GM18873 (cell line): Measurements from ENCODE around the gene PREX1.
"Not testable (repeated sequence)": the region's sequence is repeated elsewhere in the genome, so short reads cannot be mapped to it uniquely, and the experiment has no call there.

Experiments
- ATAC-seq: cut with Tn5 transposase; IDR thresholded peaks from one replicate; pipeline ENCODE4 v1.9.1; 2021; ENCODE audit warnings: mild to moderate bottlenecking, moderate library complexity, moderate number of reproducible peaks; ENCODE audit not compliant: unreplicated experiment, low FRiP score

The PREX1 gene

DNA sequence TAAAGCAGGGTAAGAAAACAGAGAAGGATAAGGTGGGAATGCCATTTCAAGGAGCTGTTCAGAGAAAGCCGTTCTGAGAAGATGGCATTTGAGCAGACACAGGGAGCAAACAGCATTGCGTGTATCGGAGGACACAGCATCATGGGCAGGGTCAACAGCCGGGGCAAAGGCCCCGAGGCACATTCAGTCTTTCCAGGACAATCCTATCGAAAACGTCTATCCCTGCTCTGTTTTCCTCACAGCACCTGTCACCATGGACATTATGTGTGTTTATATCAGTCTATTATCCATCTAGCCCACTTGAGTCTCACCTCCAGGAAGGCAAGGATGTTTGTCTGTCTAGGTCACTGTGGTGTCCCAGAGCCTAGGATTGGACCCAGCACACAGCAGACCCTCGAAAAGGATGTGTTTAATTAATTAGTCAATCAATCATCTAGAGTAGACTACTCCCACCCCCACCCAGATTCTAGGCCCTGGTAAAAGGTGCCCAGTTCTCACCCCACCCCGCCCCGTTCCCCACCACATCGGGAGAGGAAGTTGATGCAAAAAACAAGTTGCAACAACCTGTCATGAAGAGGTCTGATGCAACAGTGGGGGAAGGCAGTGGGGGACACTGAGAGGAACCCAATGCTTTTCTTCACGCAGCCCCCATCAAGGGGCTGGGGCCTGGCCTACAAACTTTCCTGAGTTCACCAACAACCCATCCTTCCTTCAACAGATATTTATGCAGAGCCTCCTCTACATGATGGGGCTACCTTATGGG is 66.6 kb downstream of the PREX1 start:
- ATAC-seq: no peak

DNA sequence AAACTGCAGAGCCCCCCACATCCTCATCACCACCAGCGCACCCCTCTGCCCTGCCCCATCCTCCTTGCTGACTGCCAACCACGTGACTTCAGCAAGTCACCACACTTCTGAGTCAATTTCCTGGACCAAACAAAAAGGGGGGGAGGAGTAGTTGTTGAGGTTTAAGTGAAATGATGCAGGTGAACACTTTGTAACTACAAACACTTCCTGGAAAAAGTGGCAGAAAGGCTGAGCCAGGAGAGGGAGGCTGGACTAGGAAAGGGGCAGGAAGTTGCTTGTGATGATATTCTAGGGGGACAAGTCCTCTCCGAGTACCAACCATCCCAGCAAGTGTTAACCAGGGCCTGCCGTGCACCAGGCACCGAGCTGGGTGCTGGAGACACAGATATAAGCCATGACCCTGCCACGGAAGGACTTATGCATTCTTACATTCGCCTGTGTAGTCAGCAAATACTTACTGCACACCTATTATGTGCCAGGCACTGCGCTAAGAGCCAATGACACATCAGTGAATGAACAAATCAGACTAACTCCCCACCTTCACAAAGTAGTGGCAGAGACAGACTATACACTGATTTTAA is 67.3 kb downstream of the PREX1 start:
- ATAC-seq: no peak

DNA sequence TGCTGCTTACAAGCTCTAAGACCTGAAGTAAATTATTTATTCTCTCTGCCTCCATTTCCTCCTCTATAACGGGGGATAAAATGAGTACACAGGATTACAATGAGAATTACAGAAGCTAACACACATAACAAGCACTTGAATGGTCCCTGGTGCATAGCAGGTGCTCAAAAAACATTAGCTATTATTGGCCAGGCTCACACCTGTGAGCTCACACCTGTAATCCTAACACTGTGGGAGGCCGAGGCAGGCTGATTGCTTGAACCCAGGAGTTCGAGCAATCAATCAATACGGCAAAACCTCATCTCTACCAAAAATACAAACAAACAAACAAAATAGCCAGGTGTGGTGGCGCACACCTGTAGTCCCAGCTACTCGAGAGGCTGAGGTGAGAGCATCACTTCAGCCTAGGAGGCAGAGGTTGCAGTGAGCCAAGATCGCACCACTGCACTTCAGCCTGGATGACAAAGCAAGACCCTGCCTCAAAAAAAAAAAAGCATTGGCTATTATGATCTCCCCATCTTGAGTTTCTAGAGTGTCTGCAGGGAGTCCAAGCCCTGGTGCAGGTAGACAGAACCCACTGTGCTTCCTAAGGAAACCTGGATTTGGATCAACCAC is 68.1 kb downstream of the PREX1 start:
- ATAC-seq: no peak

DNA sequence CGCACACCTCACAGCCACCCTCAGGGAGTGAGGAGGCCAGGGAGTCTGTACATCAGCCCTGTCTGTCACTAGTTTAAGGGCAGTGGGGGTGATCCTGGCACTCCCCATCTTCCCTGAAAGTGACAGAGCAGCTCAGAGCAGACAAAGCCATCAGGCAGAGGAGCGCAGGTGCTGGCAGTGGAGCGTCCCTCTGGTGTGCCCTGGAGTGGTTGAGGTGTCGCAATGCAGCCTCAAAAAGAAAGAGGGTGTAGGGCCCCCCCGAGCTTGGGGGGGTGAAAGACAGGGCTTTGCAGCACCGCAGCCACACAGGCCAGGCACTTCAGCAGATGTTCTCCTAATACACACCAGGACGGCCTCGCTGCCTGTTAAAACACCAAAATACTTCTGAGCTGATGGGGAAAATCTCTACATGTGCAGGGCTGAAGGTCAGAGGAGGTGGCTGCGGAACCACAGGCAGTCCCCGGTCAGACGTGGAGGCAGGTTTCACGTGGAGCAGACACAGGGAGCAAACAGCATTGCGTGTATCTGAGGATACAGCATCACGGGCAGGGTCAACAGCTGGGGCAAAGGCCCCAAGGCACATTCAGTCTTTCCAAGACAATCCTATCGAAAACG is 69.5 kb downstream of the PREX1 start:
- ATAC-seq: no peak

DNA sequence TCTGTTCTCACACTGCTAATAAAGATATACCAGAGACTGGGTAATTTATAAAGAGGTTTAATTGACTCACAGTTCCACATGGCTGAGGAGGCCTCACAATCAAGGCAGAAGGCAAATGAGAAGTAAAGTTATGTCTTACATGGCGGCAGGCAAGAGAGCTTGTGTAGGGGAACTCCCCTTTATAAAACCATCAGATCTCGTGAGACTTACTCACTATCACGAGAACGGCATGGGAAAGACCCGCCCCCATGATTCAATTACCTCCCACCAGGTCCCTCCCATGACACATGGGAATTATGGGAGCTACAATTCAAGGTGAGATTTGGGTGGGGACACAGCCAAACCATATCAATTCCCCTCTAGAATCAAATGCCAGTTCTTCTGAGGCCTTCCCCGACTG is 71.0 kb downstream of the PREX1 start:
- not testable (repeated sequence) for ATAC-seq

DNA sequence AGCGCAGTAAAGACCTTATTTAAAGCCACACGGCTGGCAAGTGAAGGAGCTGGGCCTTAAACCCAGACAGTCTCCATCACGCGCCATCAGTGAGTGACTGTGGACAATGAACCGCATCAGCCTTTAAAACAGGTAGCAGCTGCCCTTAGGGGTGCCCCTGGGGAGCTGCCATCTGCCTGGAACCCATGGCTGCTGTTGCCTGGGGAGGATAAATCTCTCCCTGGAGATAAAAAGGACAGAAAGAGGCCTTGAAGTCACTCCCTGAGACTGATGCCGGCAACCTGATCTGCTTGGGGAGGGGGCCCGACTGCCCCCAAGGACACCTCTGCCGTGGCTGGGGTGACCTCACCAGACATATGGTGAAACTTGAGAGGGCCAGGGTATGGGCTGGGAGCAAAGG is 73.5 kb downstream of the PREX1 start:
- ATAC-seq: no peak

DNA sequence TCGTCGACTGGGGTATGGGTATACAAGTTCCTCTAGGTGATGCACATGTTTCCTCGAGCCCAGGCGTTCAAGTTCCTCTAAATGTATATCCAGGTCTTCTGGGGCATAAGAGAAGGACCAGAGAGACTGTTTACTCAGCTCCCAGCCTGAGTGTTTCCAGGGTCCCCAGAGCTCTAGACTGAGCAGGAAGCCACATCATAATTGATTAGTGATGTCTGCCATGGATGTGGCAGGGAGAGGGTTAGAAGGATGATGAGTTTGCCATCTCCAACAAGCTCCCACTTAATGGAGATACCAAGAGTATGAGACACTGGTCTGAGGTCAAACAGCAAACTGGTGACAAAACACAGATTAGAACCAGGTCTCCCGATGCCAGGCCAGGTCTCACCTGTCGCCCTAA is 74.8 kb downstream of the PREX1 start:
- no peak for ATAC-seq

DNA sequence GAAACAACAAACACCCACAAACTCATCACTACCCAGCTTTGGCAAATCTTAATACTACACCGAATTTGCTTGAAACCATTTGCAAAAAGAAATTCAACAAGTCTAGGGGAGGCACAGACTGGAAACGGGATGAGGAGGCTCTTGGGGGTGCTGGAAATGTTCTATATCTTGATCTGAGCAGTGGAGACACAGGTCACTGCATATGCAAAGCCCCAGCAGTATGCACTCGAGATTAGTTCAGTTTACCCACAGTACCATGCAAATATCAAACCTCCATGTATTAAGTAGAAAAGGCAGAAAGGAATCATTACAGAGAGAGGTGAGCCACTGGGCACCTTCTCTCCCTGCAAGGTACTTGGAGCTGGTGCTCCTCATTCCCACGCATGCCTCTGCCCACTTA is 75.9 kb downstream of the PREX1 start:
- ATAC-seq: no peak

DNA sequence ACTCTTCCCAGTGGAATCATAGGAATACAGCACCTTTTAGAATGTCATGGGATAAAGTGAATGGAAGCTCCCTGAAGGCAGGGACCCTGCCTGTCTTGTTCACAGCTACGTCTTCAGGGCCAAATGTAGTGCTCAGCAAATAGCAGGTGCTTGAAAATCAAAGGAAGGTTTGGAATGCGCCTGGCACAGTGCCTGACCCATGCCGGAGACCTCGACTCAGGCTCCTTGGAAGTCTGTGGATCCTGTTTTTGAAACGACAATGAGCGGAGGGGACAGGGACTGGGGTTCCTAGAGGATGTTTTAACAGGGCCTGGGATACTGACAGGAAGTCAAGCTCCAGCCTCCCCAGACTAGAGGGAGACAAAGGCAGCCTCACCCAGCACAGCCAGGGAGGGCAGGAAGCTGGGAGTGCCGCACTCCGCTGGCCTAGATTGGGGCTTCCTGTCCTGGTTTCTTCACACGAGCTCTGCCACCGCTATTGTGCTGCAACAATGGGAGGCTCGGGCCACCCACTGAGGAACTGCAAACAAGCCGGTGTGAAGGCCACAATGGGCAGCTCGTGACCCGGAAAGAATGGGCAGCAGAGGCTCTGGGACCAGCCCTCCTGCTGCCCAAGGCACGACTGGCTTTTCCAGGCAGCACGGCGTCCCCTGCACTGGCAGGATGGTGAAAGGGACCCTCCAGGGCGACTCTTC is 76.7 kb downstream of the PREX1 start:
- no peak for ATAC-seq

DNA sequence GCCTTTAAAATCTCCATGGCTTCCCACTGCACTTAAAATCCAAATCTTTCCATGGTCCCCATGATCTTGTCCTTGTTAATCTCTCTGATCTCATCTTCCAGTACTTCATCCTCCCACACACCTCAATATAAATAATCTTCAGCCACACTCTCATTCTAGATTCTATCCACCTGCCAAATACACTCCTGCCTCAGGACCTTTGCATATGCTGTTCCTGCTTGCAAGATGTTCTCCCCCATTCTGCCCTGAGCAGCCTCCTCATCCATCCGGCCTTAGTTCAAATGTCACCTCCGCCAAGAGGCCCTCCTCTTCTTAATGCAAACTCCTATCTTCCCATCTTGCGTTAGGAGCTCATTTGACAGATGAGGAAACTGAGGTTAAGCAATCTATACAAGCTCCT is 77.4 kb downstream of the PREX1 start:
- no peak for ATAC-seq

DNA sequence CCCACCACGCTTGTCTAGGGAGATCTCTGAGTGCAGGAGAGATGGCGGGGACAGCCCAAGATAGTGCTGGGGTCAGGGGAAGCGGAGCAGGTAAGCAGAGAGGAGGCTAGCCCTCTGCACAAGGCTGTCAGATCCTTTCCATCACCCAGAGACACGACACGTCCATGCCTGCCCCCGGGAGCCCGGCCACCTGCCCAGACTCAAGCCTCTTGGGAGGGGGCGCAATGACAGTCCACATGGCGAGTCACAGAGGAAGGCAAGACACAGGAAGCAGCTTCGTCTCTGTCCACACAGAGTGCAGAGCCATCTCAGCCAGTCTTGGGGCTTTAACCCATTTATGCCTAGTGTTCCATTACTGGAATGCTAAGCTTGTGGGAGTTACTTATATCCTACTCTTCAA is 78.4 kb downstream of the PREX1 start:
- ATAC-seq: no peak

DNA sequence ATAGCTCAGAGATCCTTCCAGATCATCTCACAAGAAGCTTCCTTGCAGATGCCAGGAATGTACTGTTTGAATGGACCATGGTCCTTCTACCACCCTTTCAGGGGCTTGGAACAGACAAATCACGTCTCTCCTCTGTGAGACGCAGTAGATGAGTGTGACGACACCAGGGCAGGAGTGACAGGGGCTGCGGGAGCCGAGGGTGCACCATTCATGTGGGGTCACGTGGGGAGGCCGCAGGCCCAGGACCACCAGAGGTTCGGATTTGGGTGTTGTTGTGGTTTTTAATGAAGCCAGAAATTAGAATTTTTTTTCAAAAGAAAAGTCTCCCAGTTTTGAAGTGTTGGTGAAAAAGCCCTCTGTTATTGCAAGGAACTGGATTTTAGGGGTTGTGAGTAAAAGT is 79.2 kb downstream of the PREX1 start:
- ATAC-seq: no peak

DNA sequence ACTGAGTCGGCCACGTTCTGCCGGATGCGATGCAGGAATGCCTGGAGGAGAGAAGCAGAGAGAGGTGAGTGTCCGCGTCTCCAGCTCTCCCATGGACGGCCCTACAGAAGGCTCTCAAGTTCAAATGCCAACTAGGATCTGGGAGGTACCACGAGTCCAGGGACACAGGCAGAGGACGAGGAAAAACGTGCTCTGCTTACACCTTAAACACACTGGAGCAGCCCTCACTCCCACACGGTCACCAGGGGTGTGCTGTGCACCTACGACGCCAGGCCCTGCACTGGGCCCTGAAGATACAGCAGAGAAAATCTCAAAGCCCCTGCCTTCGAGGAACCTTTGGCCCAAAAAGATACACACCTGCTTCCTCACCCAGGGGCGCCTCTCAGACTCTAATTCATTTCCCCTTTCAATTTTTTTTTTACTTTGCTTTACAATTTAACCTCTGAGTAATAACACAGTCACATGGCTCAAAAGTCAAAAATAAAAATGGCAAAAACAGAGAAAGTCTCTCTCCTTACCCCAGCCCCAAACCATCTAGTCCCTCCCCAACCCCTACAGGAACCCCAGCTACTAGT is 79.9 kb downstream of the PREX1 start:
- no peak for ATAC-seq

DNA sequence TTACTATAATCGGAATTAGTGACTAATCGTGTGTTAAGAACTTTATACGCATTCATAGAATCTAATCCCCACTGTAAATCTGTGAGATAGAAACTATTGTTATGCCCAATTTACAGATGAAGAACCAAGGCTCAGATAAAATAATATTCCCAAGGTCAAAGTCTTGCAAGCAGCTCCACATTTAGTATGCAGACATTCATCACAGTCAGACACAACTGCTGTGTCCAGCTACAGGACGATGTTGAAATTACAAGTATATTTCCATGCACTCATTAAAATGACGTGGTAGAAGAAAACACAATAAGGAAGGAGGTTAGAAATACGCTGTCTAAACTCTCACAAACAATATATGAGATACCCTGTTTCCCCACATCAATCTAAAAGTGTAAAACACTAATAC is 82.5 kb downstream of the PREX1 start:
- ATAC-seq: no peak

DNA sequence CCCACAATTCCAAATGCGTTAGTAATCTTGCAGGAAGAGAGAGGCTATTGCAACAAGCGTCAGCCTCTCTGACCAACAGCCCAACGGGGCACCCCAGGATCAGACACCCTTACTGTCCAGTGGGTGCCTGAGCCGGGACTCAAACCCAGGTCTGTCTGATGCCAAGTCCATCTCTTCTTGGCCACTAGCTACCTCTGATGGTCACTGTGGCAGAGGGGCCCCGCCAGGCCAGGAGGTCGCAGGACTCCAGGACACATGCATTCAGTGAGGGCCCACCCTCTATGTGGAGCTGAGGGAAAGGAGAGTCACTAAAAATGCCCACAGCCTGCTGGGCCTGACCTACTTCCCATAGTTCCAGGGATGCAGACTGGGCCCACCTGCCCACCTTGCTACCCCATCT is 83.3 kb downstream of the PREX1 start:
- no peak for ATAC-seq

DNA sequence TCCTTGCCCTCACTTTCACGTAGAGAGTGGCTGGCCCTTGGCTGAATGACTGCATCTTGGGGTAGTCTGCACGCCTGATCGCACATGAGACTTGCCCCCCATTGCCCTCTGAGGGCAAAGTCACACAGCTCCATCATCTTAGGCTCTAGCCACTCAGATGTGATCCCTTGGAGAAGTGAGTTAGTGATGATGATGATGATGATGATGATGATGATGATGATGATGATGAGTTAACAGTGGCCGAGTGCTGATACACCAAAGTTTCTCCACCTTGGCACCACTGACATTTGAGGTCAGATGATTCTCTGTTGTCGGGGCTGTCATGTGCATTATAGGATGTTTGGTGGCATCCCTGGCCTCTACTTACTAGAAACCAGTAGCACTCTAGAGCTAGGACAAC is 84.0 kb downstream of the PREX1 start:
- ATAC-seq: no peak

DNA sequence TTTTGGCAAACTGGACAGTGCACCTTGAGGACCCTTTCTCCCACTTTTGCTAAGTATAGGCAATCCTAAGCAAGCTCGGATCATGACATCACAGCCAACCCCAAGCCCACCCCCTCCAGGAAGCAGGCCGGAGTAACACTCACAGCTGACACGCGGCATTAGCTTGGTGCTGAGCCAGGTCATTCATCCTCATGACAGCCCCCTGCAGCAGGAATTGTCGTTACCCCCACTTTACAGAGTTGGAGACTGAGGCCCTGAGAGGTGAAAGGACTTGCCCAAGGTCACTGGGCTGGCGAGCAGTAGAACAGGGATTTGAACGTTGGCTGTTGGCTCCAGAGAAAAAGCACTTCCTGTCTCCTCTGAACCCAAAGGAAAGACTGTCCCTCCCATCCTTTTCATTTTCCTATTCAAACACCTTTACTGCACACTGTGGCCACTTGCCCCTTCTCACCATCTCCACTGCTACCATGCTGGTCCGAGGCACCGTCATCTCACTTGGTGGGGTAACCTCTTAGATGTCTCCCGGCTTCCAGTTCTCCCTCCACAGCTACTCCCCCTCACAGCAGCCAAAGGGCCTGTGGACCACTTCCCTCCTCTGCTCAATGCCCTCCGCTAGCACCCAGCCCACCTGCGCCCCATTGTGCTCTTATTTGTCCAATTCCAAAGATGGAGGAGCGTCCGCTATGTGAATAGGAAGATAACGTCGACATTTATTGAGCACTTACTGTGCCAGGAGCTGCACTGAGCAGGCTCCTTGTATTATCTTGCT is 84.7 kb downstream of the PREX1 start:
- ATAC-seq: no peak

DNA sequence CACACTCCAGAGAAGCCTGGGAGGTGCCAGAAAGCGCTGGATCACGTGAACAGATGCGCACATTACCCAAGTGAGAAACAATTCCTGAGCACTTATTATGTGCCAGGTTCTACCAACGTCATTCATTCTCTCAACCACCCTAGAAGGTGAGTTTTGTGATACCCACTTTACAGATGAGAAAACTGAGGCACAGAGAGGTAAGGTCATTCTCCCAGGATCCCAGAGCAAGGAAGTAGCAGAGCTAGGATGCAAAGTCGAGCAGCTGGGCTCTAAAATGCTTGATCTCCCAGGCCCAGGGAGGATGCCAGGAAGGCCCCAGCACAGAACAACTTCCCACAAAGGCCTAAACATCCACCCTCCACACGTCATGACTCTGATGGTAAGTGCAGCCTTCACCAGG is 85.6 kb downstream of the PREX1 start:
- ATAC-seq: no peak

DNA sequence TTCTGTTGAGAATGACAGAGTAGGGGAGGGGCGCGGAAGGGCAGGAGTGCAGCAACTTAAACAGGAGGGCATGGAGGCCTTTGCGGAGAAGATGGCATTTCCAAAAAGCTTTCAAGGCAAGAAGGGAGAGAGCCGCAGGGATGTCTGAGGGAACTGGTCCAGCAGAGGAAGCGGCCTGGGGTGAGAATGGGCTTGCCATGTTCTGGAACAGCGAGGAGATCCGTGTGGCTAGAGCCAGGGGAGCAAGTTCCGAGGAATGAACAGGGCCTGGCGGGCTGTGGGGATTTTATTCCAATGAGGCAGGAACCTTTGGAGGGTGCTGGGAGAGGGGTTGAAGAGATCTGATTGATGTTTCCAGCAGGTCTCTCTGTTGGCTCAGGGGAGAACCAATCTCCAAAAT is 86.1 kb downstream of the PREX1 start:
- no peak for ATAC-seq

DNA sequence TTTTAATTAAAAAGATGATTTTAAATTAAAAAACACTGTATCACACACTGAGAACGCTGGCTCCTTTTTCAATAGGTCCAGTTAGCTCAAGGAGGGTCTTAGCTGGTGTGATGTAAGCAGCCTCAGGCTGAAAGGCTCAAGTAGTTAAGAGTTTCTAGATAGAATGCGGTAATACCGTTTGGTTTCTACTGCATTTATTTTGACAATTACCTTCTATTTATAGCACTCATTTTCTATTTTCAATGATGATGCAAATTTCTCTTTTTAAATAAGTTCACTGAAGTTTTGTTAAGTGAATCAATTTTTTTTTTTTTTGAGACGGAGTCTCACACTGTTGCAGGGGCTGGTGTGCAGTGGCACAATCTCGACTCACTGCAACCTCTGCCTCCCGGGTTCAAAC is 87.1 kb downstream of the PREX1 start:
- ATAC-seq: no peak
